GM19455 (cell line): ENCODE results near the gene ADRA1B.

Source experiments
- ATAC-seq: cut with Tn5 transposase; IDR thresholded peaks from one replicate; pipeline ENCODE4 v1.9.1; 2021; ENCODE audit not compliant: unreplicated experiment

ADRA1B gene

GRCh38 chr5:159901308-159901707 lies 15.0 kb upstream of the ADRA1B start:
- no peak for ATAC-seq

GRCh38 chr5:159901772-159902171 lies 14.5 kb upstream of the ADRA1B start:
- no peak for ATAC-seq

GRCh38 chr5:159902444-159903121 lies 13.7 kb upstream of the ADRA1B start:
- no peak for ATAC-seq

- no peak for ATAC-seq
Measured at GRCh38 chr5:159903131-159903530, 13.2 kb upstream of the ADRA1B start.

DNA sequence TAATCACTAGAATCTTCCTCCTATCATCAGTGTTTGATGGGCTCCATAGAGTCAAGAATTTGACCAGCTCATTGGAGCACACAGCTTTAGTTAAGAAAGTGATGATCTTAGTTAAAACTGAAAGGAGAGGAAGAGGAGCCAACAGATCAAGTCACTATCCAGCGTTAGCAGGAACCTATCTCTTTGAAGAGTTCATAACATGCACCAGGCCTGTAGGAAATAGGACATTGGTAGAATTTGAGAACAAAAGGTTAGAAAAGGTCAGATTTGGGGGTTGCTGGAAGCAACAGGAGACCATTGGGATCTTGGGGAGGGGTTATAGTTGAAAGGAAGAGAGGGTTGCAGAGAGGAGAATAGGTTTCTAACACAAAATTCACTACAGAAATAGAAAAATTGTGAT lies 11.4 kb upstream of the ADRA1B start:
- ATAC-seq: no peak

DNA sequence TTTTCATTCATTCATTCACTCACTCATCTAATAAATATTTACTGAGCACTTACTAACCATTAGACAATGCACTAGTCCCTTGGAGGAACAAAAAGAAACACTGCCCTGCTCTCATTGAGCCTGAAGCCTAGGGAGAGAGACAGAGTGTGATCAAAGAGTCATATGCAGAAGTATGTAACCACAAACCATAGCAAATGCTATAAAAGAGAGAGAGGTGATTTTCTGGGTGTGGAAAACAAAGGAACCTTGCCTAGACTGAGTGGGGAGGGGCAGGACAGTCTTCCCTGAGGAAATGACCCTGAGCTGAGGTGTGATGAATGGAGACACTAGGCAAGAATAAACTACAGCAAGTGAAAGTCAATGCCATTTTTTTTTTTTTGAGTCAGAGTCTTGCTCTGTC lies 10.8 kb upstream of the ADRA1B start:
- ATAC-seq: no peak

DNA sequence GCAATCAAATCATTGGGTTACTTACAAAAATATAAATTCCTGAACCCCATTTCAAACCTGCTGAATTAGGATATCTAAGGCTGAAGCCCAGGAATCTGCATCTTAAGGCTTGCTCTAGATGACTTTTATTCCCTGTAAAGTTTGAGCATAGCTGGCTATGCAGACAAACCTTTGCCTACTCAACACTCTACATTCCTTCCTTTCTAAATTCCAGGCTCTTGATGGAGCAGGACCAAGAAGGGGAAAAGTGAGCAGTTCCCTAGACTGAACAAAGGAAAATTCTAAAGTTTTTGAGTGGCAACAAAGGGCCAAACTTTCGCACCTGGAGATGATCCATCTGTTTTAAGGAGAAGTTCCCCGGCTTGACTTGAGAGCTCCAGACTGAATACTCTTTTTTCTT lies 9.8 kb upstream of the ADRA1B start:
- ATAC-seq: no peak

GRCh38 chr5:159906943-159907342 lies 9.3 kb upstream of the ADRA1B start:
- no peak for ATAC-seq

DNA sequence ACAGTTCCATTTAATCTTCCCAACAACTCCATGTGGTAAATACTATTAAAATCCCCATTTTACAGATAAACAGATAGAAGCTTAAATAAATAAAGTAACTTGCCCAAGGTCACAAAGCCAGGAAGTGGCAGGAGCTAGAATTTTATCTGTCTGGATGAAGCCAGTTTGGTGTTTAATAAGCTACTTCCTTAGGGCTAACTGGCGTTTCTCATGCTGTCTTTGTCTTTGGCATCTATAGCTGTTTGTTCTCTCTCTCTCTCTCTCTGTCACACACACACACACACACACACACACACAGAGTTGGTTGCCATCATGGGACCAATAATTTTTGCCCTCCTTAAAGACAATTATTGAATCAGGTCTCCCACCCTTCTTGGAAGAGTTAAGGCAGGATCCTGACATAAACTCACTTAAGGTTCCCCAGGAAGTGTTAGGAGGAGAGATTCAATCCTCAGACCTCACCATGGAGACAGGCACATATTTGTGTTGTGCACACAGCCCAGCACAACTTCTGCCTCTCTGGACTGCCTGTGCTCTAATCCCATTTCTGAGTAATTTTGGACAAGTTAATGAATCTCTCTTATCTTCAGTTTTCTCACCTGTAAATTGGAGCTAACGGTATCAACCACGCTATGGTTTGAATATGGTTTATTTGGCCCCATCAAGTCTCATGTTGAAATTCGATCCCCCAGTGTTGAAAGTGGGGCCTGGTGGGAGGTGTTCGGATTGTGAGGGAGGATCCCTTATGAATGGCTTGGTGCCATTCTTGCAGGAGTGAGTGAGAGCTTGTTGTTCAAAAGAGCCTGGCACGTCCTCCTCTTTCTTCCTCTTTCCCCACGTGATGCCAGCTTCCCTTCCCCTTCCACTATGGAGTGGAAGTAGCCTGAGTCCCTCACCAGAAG lies 8.3 kb upstream of the ADRA1B start:
- ATAC-seq: no peak

DNA sequence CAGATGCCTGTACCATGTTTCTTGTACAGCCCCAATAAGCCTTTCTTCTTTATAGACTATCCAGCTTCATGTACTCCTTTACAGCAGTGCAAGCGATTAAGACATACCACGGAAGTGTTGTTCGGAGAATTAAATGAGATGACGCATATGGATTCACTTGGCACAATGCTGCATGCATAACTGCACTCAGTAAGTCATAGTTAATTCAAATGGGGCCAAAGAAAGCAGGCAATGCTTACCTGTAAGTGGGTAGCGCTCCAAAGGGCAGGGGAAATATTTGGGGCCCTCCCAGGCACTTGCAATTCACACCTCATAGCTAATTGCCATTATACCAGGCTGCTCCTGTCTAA lies 7.7 kb upstream of the ADRA1B start:
- ATAC-seq: no peak

DNA sequence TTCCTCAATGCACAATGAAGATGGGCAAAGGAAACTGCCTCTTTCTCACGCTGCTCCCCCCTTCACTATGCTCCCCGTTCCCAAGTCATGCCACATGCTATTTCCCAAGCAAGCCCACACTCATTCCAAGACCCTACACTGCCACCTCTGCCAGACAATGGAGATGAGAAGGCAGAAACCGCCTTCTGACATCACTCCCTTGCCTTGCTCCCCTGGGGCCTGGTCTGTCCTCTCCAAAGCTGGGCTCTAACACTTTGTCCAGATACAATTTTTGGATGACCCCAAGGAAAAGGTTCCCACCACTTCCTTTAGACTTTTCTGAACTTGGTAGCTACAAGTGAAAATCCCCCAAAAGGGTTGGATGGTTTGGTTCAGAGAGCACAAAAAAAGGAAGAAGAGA lies 7.2 kb upstream of the ADRA1B start:
- ATAC-seq: no peak

GRCh38 chr5:159910207-159910842 lies 6.0 kb upstream of the ADRA1B start:
- ATAC-seq: no peak

GRCh38 chr5:159910843-159911229 lies 5.4 kb upstream of the ADRA1B start:
- ATAC-seq: no peak

DNA sequence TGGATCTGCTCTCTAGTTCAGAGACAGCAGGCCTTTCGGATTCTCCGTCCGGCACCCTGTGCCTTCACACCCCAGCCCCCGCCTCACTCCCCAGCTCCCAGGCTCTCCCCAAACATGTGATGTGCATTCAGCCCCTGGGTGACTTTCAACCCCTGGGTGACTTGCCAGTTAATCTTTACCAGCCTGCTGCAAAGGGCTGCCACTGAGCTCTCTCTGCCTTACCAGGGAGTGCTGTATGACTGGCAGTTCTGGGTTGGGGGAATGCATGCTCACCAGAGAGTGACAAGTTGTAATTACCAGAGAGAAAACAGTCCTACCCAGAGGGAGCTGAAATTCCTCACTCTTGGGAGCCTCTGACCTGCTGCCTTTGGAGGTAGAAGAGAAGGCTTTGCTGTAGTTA lies 4.9 kb upstream of the ADRA1B start:
- no peak for ATAC-seq

DNA sequence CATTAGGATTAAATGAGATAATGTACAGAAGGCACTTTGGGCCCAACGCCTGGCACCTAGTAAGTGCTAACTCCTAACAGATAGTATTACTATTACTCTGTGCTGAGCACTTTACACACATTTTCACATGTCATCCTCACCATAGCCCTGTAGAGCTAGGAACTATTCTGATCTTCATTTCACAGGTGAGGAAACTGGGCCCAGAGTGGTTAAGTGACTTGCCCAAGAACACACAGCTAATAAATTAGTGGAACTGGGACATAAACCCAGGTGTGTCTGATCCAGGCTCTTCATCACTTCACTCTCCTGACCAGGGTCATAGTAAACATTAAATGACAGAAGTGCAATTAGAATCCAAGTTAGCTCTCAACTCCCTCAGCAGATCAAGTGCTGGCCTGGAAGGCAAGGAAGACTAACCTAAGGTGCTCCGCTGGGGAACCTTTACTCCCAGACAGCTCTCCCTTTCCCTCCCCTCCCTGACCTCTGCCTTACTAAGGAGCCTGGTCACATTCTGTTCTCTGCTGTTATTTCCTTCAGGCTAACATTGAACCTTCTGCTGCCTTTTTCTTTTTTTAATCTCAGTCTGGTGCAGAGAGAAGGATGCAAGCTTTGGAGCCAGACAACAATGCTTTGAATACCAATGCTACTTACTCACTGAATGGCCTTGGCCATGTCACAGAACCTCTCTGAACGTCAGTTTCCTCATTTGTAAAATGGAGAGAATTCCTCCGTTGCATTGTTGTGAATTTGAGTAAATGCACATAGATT lies 4.1 kb upstream of the ADRA1B start:
- ATAC-seq: no peak

DNA sequence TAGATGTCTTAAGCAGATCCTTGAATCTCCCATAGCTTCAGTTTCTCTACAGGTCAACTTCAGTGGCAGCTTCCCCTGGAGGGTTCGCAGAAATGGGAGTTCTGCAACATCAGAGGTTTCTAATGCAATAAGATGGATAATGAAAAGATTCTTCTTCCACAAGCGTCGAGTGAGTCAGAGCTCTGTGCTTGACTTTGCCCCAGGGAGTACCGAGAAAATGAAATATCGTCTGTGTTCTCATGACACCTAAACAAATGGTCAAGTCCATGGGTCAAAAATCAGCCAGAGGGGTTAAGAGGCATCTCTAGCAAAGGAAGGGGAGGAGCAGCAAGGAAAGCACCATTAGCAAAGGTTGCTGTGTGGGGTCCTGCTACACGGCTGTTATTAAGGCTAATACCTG lies 3.2 kb upstream of the ADRA1B start:
- ATAC-seq: no peak

DNA sequence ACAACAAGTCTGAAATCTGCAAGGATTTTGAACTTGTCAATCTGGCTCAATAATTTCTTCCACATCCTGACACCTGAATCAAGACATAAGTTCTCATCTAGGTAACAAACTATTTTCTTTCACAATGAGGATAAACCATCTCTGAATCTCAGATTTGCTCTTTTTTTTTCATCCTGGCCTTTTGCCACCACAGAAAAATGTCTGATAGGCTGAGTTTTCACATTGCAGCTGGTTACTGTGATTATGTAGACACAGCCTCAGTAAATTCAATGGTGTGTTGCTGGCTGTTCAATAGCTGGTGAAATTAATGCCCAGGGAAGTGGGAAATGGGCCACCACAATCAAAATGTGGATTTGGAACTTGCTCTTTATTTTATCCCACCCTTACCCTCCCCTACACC lies 2.8 kb upstream of the ADRA1B start:
- no peak for ATAC-seq

DNA sequence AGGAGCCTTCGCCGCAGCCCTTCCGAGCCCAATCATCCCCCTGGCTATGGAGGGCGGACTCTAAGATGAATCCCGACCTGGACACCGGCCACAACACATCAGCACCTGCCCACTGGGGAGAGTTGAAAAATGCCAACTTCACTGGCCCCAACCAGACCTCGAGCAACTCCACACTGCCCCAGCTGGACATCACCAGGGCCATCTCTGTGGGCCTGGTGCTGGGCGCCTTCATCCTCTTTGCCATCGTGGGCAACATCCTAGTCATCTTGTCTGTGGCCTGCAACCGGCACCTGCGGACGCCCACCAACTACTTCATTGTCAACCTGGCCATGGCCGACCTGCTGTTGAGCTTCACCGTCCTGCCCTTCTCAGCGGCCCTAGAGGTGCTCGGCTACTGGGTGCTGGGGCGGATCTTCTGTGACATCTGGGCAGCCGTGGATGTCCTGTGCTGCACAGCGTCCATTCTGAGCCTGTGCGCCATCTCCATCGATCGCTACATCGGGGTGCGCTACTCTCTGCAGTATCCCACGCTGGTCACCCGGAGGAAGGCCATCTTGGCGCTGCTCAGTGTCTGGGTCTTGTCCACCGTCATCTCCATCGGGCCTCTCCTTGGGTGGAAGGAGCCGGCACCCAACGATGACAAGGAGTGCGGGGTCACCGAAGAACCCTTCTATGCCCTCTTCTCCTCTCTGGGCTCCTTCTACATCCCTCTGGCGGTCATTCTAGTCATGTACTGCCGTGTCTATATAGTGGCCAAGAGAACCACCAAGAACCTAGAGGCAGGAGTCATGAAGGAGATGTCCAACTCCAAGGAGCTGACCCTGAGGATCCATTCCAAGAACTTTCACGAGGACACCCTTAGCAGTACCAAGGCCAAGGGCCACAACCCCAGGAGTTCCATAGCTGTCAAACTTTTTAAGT lies 819 bp downstream of the ADRA1B start:
- no peak for ATAC-seq

DNA sequence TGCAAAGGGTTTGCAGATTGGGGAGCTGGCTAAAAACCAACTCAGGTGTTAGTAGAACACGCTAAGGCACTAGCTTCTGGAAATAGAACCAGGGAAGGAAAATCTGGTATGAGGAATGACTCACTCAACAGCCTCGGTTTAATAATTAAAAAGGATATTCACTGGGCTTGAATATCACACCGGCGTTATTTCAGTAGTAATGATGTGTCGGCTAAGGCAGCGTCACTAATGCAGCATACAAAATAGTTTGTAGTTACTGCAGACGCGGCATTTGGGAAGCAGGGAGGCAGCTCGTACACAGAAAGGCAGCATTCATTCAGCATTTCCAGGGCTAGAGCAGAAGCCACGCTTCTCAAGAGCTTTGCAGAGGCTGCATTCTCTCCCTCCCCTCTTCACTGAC lies 1.7 kb downstream of the ADRA1B start:
- no peak for ATAC-seq

DNA sequence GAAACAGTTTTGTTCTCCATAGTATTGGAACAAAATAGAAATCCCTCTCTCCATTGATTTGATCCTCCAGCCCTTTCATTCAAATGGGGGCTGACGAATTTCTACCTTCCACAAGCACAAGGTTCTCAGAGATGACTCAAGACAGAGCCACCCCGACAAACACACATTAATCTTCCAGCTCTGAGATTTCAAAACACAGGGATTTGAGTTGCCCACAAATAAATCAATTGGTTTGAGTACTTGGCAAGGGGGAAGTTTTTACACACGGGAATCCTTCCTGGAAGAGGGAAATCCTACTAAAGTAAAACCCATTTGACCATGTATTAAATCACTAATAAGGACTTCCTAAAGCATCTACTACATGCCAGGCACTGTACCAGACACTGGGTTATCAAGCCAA lies 5.4 kb downstream of the ADRA1B start:
- ATAC-seq: no peak
